Bronchial epithelial cell (primary cell): ENCODE results near the gene PDE6D. TPM values are rescaled to one million over a fixed set of nuclear protein-coding genes. Genes with fewer than 3 reads are reported as not detected.

ENCODE experiments used
- DNase-seq: peaks from one replicate; pipeline ENCODE4 v3.0.0-alpha.2; 2010; ENCODE audit warnings: low read depth
- FAIRE-seq: peaks from 2 replicates; lab custom pipeline; 2011; peaks lifted over from hg19 to GRCh38; lab: Jason Lieb, UNC
- H3K27me3 ChIP-seq: 2 replicates; pipeline ENCODE4 v1.5.1; 2011; ENCODE audit warnings: low read length; ENCODE audit not compliant: control insufficient read depth, insufficient read depth
- H3K36me3 ChIP-seq: 2 replicates; pipeline ENCODE4 v1.5.1; 2011; ENCODE audit warnings: low read length; ENCODE audit not compliant: control insufficient read depth, insufficient read depth
- H3K4me3 ChIP-seq: 2 replicates; pipeline ENCODE4 v1.5.1; 2011; ENCODE audit warnings: mild to moderate bottlenecking, low read depth, low read length, control low read depth
- CTCF ChIP-seq: IDR thresholded peaks from 2 replicates; pipeline ENCODE4 v1.5.1; 2011; ENCODE audit warnings: mild to moderate bottlenecking, moderate library complexity, low read length, control low read depth, inconsistent platforms; ENCODE audit not compliant: insufficient read depth, severe bottlenecking
- total RNA-seq: library from RNA; depleted of rRNA; stranded (reverse); fragments of >200 nt; gene quantifications from 2 replicates; pipeline ENCODE4 v1.2.1, GENCODE V29; 2014

PDE6D gene
- total RNA-seq, 1 donor from 2014 or later, result 7.6 TPM

- Histone ChIP-seq H3K27me3 (no peaks in the 10 kb centered on the region), H3K4me3 (no peak overlapping the region), H3K36me3 (no peaks in the 10 kb centered on the region)
- no peak for TF ChIP-seq CTCF
- DNase-seq (no peak), FAIRE-seq (no peak)
Measured at GRCh38 chr2:231687961-231688360, 93.1 kb downstream of the PDE6D start.

GRCh38 chr2:231687133-231687852 lies 93.8 kb downstream of the PDE6D start:
- TF ChIP-seq CTCF, result peak; percentile 62
- DNase-seq (no peak), FAIRE-seq (no peak)
- no peak overlapping the region for H3K4me3 ChIP-seq
- H3K27me3 ChIP-seq, result no peaks in the 10 kb centered on the region
- no peaks in the 10 kb centered on the region for H3K36me3 ChIP-seq

DNA sequence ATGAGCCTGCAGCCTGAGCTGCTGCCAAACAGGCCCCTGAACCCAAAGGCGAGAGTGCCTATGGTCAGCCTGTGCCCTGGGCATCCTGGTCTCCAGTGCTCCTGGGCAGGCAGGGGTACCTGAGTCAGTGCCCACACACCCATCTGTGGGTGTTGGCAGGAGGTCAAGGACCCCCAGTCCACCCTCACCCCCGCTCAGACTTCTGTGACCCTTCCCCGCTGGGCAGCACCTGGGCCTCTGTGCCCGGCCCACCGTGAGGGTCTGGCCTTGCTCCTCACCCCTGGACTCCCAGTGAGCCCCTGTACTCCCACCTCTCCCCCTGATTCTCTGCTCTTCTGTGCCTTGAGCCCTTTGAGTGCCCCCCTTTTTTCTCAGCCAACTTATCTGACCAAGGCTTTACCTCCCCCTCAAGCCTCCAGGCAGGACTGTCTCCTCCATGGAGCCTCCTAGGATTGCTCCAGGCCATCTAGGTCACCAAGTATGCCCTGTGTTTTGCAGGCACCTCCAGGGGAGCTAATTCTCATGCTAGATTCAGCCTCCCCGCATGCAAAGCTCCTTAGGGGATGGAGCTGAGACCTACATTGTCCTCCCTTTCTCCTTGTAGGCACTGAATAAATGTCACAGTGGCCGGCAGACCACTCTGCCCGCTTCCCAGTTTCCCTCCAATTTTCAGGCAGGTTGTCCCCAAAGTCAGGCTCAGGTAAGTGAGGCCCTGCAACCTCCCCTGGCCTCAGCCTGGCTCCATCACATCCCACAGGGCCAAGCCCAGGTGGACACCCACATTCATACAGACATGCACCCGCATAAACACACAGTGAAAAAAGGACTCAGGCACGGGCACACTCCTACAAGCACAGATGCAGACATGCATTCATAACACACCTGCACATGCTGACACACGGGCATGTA lies 94.6 kb downstream of the PDE6D start:
- peak; percentile 23 for FAIRE-seq
- TF ChIP-seq CTCF, result no peak
- H3K27me3 ChIP-seq, result no peaks in the 10 kb centered on the region
- no peak overlapping the region for H3K4me3 ChIP-seq
- no peaks in the 10 kb centered on the region for H3K36me3 ChIP-seq
- DNase-seq, result no peak

GRCh38 chr2:231685349-231686191 lies 95.5 kb downstream of the PDE6D start:
- Histone ChIP-seq H3K4me3 (no peak overlapping the region), H3K27me3 (no peaks in the 10 kb centered on the region), H3K36me3 (no peaks in the 10 kb centered on the region)
- TF ChIP-seq CTCF, result peak; percentile 23
- FAIRE-seq (no peak), DNase-seq (no peak)

DNA sequence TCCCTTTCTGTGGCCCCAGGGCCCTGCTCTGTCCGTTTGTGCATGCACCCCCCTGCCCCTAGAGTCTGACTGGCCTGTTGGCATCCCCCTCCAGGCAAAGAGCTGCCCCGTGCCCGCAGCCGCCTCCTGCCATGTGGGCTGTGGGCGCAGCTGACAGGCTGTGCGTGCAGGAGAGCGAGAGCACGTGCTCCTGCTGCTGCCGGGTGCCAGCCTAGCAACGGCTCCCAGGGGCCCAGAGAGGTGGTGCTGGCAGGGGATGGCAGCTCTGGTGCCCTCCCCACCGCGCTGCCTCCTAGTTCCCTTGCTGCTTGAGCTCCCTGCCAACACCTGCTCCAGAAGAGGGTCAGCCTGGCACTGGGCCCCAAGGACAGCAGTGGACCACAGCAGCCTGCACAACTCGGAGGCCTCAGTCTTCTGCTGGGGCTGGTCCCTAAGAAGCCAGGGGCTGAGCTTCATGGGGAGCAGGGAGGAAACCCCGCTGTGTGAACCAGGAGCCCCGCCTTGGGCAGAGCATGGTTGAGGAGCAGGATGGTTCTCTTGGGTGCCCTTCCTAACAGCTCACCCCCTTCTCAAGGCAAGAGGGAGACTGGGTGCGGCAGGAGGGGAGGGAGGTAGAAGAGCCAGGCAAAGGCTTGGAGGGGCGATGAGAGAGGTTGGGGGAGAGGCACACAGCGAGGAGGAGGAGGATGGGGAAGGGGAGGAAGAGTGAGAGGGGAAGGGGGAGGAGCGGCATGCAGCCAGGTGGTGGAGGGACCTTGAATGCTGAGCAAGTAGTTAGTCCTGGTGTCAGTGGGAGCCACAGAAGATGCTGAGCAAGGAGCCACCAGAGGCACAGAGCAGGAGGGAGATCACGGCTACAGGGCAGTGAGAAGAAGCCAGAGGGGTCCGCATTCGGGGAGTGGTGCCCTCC lies 96.5 kb downstream of the PDE6D start:
- DNase-seq (no peak), FAIRE-seq (no peak)
- Histone ChIP-seq H3K4me3 (no peak overlapping the region), H3K27me3 (no peaks in the 10 kb centered on the region), H3K36me3 (no peaks in the 10 kb centered on the region)
- no peak for TF ChIP-seq CTCF
